ENCODE data around the gene SBNO2.

- TF ChIP-seq POLR2AphosphoS5 (IDR thresholded peaks at IDR 0.05; ENCODE audit: low read depth, low read length) (peak; percentile 81), POLR2A (IDR thresholded peaks at IDR 0.05; ENCODE audit: low read depth, low read length) (peak; percentile 72)
Measured at GRCh38 chr19:1087813-1088415, 86.2 kb downstream of the SBNO2 start.
